ENCODE measurements around the gene CAMK1D. TPM values are rescaled to one million over a fixed set of nuclear protein-coding genes. Genes with fewer than 3 reads are reported as not detected.
A peak's percentile ranks its signal among the peaks of the same experiment; 100 is the strongest.
"Not testable (repeated sequence)": the region's sequence is repeated elsewhere in the genome, so short reads cannot be mapped to it uniquely, and the experiment has no call there.

The CAMK1D gene
- total RNA-seq, 2 donors from 2014 or later, result 42.5 to 50.7 TPM

GRCh38 chr10:12703126-12703525 lies 353.8 kb downstream of the CAMK1D start:
- ATAC-seq, result no peak
- DNase-seq, result no peak
- intact Hi-C loops (cut with DNase I, micrococcal nuclease), result no loop called here

GRCh38 chr10:12703813-12704212 lies 354.5 kb downstream of the CAMK1D start:
- DNase-seq (no peak), ATAC-seq (no peak)
- intact Hi-C loops (cut with DNase I, micrococcal nuclease), result no loop called here

- ATAC-seq (no peak), DNase-seq (no peak)
- intact Hi-C loops (cut with DNase I, micrococcal nuclease), result no loop called here
These were observed 355.1 kb downstream of the CAMK1D start for GRCh38 chr10:12704488-12704887.

- intact Hi-C loops (cut with DNase I, micrococcal nuclease), result no loop called here
- DNase-seq, result no peak
- no peak for ATAC-seq
These were observed 356.6 kb downstream of the CAMK1D start for GRCh38 chr10:12705943-12706342.

GRCh38 chr10:12707461-12708185 lies 358.3 kb downstream of the CAMK1D start:
- DNase-seq, result peak in 1 of 2 donors; percentile 31
- ATAC-seq, result peak; percentile 68
- intact Hi-C loops (cut with DNase I, micrococcal nuclease), result no loop called here

- no peak for DNase-seq
- ATAC-seq, result peak; percentile 12
- intact Hi-C loops (cut with DNase I, micrococcal nuclease), result no loop called here
These were observed 359.7 kb downstream of the CAMK1D start for GRCh38 chr10:12709000-12709401.

- ATAC-seq (peak; percentile 31), DNase-seq (no peak)
- intact Hi-C loops (cut with DNase I, micrococcal nuclease), result no loop called here
These were observed 360.2 kb downstream of the CAMK1D start for GRCh38 chr10:12709521-12709963.

- ATAC-seq (no peak), DNase-seq (no peak)
- intact Hi-C loops (cut with DNase I, micrococcal nuclease), result loop anchor here in 1 of 2 donors (5.0 kb wide), 1 partner anchor 443 kb away; no protein-coding TSS in a partner anchor
These were observed 360.8 kb downstream of the CAMK1D start for GRCh38 chr10:12710157-12710556.

- intact Hi-C loops (cut with DNase I, micrococcal nuclease), result loop anchor here in 1 of 2 donors (5.0 kb wide), 1 partner anchor 443 kb away; no protein-coding TSS in a partner anchor
- peak; percentile 57 to 78 for DNase-seq
- ATAC-seq, result peak; percentile 72
These were observed 361.4 kb downstream of the CAMK1D start for GRCh38 chr10:12710594-12711349.

GRCh38 chr10:12711350-12711708 lies 362.0 kb downstream of the CAMK1D start:
- no peak for DNase-seq
- intact Hi-C loops (cut with DNase I, micrococcal nuclease), result loop anchor here in 1 of 2 donors (5.0 kb wide), 1 partner anchor 444 kb away; no protein-coding TSS in a partner anchor
- ATAC-seq, result no peak

GRCh38 chr10:12712293-12712983 lies 363.1 kb downstream of the CAMK1D start:
- DNase-seq (no peak), ATAC-seq (no peak)
- intact Hi-C loops (cut with DNase I, micrococcal nuclease), result loop anchor here in 1 of 2 donors (5.0 kb wide), 1 partner anchor 445 kb away; no protein-coding TSS in a partner anchor

- intact Hi-C loops (cut with DNase I, micrococcal nuclease), result loop anchor here in 1 of 2 donors (5.0 kb wide), 1 partner anchor 446 kb away; no protein-coding TSS in a partner anchor
- DNase-seq, ATAC-seq: not testable (repeated sequence)
These were observed 363.6 kb downstream of the CAMK1D start for GRCh38 chr10:12712984-12713316.

GRCh38 chr10:12716042-12716441 lies 366.7 kb downstream of the CAMK1D start:
- intact Hi-C loops (cut with DNase I, micrococcal nuclease), result no loop called here
- ATAC-seq, result no peak
- DNase-seq, result no peak

- intact Hi-C loops (cut with DNase I, micrococcal nuclease), result no loop called here
- DNase-seq (no peak), ATAC-seq (no peak)
These were observed 368.8 kb downstream of the CAMK1D start for GRCh38 chr10:12717981-12718707.

GRCh38 chr10:12719365-12719764 lies 370.0 kb downstream of the CAMK1D start:
- DNase-seq, result peak in 1 of 2 donors; percentile 34
- ATAC-seq, result peak; percentile 45
- intact Hi-C loops (cut with DNase I, micrococcal nuclease), result no loop called here

- intact Hi-C loops (cut with DNase I, micrococcal nuclease), result no loop called here
These were observed 371.1 kb downstream of the CAMK1D start for GRCh38 chr10:12720217-12720981.

GRCh38 chr10:12721334-12721733 lies 372.0 kb downstream of the CAMK1D start:
- intact Hi-C loops (cut with DNase I, micrococcal nuclease), result no loop called here
- ATAC-seq (no peak), DNase-seq (no peak)

More at GRCh38 chr10:12720217-12720981, 371.1 kb downstream of the CAMK1D start:
- DNase-seq (peak; percentile 93 to 96), ATAC-seq (peak; percentile 97)

- intact Hi-C loops (cut with DNase I, micrococcal nuclease), result no loop called here
- ATAC-seq (no peak), DNase-seq (no peak)
These were observed 373.9 kb downstream of the CAMK1D start for GRCh38 chr10:12723220-12723619.
